Psoas muscle (tissue), 8 donors: ENCODE measurements around the gene GALNTL6. TPM values are rescaled to one million over a fixed set of nuclear protein-coding genes. Genes with fewer than 3 reads are reported as not detected.
A peak's percentile ranks its signal among the peaks of the same experiment; 100 is the strongest.

Experiments
- ATAC-seq, 4 donors: fragments of 200-7000 bp; cut with Tn5 transposase; one replicate each; pipeline ENCODE4 v1.9.1; 2020; ENCODE audit warnings: moderate library complexity in 3 of 4, mild to moderate bottlenecking in 2 of 4
- DNase-seq, 2 donors: peaks; one replicate each; pipeline ENCODE4 v3.0.0-alpha.2; 2020
- H3K27ac ChIP-seq: fragments of 200-600 bp; one replicate; pipeline ENCODE4 v1.8.0; 2022
- H3K27me3 ChIP-seq, 3 donors: fragments of 200-600 bp in 1 of 3; one replicate each; pipeline versions ENCODE4 v1.6.1 to v1.8.0; 2013 to 2022; ENCODE audit warnings: low read length in 2 of 3, mild to moderate bottlenecking in 2 of 3, moderate library complexity in 1 of 3; ENCODE audit not compliant: insufficient read depth in 3 of 3
- H3K36me3 ChIP-seq, 2 donors: fragments of 200-600 bp in 1 of 2; one replicate each; pipeline versions ENCODE4 v1.6.1 to v1.8.0; 2013 to 2022; ENCODE audit warnings: low read depth in 1 of 2, mild to moderate bottlenecking in 1 of 2, moderate library complexity in 1 of 2; ENCODE audit not compliant: insufficient read depth in 1 of 2
- H3K4me1 ChIP-seq: fragments of 200-600 bp; one replicate; pipeline ENCODE4 v1.8.0; 2022
- H3K4me3 ChIP-seq: fragments of 200-600 bp; one replicate; pipeline ENCODE4 v1.8.0; 2022; ENCODE audit warnings: mild to moderate bottlenecking
- H3K9me3 ChIP-seq: fragments of 200-600 bp; one replicate; pipeline ENCODE4 v1.8.0; 2022
- WGBS, 3 donors: extraction: QIAGEN DNeasy Blood & Tissue Kit; methylation state at CpG; one replicate each; pipeline versions ENCODE4 v1.1.6 to v1.1.7; 2013; 5-methylcytosine and 5-hydroxymethylcytosine counted together
- intact Hi-C, 2 donors: fragments of 100-400 bp; cut with DNase I; formaldehyde crosslinking; loops; one replicate each; pipeline versions ENCODE4 v1.11.0 to v1.14.2; 2022
- polyA plus RNA-seq, 3 donors: library from polyadenylated mRNA; stranded (reverse); fragments of 200-250 nt; gene quantifications; one replicate each; pipeline ENCODE4 v1.2.3, GENCODE V29; 2013
- total RNA-seq, 4 donors: library from RNA; stranded (reverse); fragmentation: NEBNext Ultra II Directional in 2 of 4; extraction: Animal tissue kit (Norgen Biotek cat#: 25700) in 2 of 4; gene quantifications; one replicate each; pipeline versions ENCODE4 v1.2.1 to v1.2.4, GENCODE V29; 2021 to 2023
- TF ChIP-seq, protein P1 (sequence below): fragments of 200-600 bp; IDR thresholded peaks from one replicate; pipeline ENCODE4 v1.8.0; 2022; ENCODE audit warnings: antibody characterized with exemption
- donor health status: healthy with polysubstance abuse.
- donor health status: DM: no; HTN: no; CAD: no; lungs with moderate emphysema.
- donor health status: Bipolar disorder and iron deficiency.
- donor health status: healthy.
- donor health status: DM: yes; HTN: yes; CAD: no.
- donor health status: DM: no; HTN: no; CAD: no.
- donor health status: DM: no; HTN: no; CAD: no.
- donor health status: DM: yes; HTN: yes; CAD: no.

The GALNTL6 gene
- total and polyA plus RNA-seq, 7 donors: 0.01 to 0.91 (median 0.21) TPM; not detected in 3

DNA sequence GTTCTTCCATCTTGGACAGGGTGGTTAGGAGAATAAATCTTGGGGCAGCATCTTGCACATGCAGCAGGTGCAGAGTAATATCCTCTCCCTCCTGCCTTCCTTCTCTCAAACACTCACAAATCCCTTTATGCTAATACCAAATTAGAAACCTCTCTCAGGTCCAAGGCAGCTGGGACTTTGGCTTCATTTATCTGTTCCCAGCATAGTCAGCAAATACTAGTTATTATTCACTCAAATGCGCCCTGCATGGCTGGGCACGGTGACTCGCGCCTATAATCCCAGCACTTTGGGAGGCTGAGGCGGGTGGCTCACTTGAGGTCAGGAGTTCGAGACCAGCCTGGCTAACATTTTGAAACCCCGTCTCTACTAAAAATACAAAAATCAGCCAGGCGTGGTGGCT, 1199.4 kb downstream of the GALNTL6 start:
- TF ChIP-seq, protein P1, sequence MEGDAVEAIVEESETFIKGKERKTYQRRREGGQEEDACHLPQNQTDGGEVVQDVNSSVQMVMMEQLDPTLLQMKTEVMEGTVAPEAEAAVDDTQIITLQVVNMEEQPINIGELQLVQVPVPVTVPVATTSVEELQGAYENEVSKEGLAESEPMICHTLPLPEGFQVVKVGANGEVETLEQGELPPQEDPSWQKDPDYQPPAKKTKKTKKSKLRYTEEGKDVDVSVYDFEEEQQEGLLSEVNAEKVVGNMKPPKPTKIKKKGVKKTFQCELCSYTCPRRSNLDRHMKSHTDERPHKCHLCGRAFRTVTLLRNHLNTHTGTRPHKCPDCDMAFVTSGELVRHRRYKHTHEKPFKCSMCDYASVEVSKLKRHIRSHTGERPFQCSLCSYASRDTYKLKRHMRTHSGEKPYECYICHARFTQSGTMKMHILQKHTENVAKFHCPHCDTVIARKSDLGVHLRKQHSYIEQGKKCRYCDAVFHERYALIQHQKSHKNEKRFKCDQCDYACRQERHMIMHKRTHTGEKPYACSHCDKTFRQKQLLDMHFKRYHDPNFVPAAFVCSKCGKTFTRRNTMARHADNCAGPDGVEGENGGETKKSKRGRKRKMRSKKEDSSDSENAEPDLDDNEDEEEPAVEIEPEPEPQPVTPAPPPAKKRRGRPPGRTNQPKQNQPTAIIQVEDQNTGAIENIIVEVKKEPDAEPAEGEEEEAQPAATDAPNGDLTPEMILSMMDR: no peak
- no peaks in the 10 kb centered on the region for H3K27me3 ChIP-seq
- H3K27ac ChIP-seq: no peak overlapping the region
- no peak for DNase-seq
- intact Hi-C loops: loop anchor here (1.0 to 10.0 kb wide), 5 partner anchors 245 to 512 kb away; no protein-coding TSS in a partner anchor
- WGBS, 3 donors: 33 to 59% (median 39%) methylated on average over 8 of the region's 8 CpGs
- no peak overlapping the region for H3K4me3 ChIP-seq
- no peaks in the 10 kb centered on the region for H3K9me3 ChIP-seq
- no peaks in the 10 kb centered on the region for H3K36me3 ChIP-seq
- no peaks in the 10 kb centered on the region for H3K4me1 ChIP-seq
- peak in 3 of 4 donors; percentile 72 to 84 (median 77) for ATAC-seq

DNA sequence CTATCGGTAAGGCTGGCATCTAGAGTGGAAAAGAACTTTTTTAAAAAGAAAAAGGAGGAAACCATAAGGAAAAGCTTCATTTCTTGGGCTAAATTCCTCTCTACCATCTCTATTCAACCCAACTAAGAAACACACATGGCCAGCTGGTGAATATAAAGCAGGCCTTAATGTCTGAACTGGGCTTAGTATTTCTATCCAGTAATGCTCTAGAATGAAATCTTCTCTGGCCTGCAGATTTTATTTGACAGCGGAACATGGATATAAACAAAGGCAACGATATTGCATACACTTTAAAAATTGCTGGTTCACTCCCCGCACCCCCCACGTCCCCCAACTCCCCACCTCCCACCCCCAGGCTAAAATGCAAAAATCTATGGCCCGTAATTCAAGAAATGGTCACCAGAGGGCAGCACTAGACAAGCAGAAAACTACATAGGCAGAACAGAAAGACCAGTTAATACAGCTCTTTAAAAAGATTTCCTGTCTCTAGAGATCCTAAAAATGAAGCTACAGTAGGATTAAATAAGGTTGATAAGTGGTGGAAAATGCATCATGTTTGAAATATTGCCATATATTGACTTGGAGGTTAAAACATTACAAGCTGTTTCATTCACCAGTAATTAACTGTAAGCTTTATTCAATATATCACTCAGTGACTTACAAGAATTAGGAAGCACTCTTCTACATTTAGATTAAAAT, 1200.2 kb downstream of the GALNTL6 start:
- Histone ChIP-seq H3K27ac (no peak overlapping the region), H3K4me3 (no peak overlapping the region), H3K27me3 (no peaks in the 10 kb centered on the region), H3K9me3 (no peaks in the 10 kb centered on the region), H3K4me1 (no peaks in the 10 kb centered on the region), H3K36me3 (no peaks in the 10 kb centered on the region)
- intact Hi-C loops: loop anchor here (1.0 to 10.0 kb wide), 5 partner anchors 244 to 511 kb away; no protein-coding TSS in a partner anchor
- 20 to 22% (median 20%) methylated on average over 6 of the region's 6 CpGs for WGBS, 3 donors
- ATAC-seq (peak; percentile 53 to 81 (median 70)), DNase-seq (no peak)
- TF ChIP-seq, protein P1: peak; percentile 68

DNA sequence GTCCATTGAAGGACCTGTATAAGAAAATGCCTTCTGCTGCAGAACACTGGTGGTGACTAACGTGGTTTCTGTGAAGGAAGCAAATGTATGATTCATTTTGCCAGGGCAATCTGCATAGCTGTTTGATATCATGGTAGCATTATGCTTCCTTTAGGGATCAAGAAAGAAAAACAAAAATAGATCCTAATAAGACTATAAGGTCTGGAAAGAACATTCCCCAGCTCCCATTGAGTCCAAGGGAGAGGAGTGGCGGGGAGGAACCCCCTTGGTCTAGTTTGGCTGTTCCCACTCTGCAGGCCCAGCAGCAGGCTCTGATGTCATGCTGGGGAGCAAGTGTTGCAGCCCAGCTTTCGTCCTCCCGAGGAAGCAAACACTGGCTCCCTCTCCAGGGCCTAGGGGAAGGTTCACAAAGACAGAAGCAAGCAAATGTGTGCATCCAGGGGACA, 1200.9 kb downstream of the GALNTL6 start:
- Histone ChIP-seq H3K4me3 (no peak overlapping the region), H3K4me1 (no peaks in the 10 kb centered on the region), H3K27me3 (no peaks in the 10 kb centered on the region), H3K9me3 (no peaks in the 10 kb centered on the region), H3K27ac (no peak overlapping the region), H3K36me3 (no peaks in the 10 kb centered on the region)
- intact Hi-C loops: loop anchor here (2.0 to 10.0 kb wide), 5 partner anchors 243 to 511 kb away; no protein-coding TSS in a partner anchor
- 55 to 59% (median 55%) methylated on average over 4 of the region's 4 CpGs for WGBS, 3 donors
- no peak for DNase-seq
- TF ChIP-seq, protein P1: no peak
- no peak for ATAC-seq

DNA sequence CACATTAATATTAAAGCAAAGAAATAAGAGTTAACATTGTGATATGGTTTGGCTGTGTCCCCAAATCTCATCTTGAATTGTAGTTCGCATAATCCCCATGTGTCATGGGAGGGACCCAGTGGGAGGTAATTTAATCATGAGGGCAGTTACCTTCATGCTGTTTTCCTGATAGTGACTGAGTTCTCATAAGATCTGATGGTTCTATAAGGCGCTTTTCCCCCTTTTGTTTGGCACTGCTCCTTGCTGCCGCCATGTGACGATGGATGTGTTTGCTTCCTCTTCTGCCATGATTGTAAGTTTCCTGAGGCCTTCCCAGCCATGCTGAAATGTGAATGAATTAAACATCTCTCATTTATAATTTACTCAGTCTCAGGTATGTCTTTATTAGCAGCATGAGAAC, 1201.6 kb downstream of the GALNTL6 start:
- 95 to 99% (median 95%) methylated on average over 4 of the region's 4 CpGs for WGBS, 3 donors
- Histone ChIP-seq H3K27ac (no peak overlapping the region), H3K9me3 (no peaks in the 10 kb centered on the region), H3K4me1 (no peaks in the 10 kb centered on the region), H3K27me3 (no peaks in the 10 kb centered on the region), H3K4me3 (no peak overlapping the region), H3K36me3 (no peaks in the 10 kb centered on the region)
- TF ChIP-seq, protein P1: no peak
- intact Hi-C loops: loop anchor here (2.0 to 10.0 kb wide), 5 partner anchors 242 to 510 kb away; no protein-coding TSS in a partner anchor
- DNase-seq (no peak), ATAC-seq (no peak)
